Tibial nerve (tissue), 3 donors: ENCODE measurements around the gene CNKSR2.

Experiments used
- CTCF ChIP-seq, 5 experiments: fragments of 200-600 bp in 3 of 5; fragments of 450-650 bp in 2 of 5; sonication (generic) in 3 of 5; IDR thresholded peaks; one replicate each; pipeline ENCODE4 v1.5.1; 2016 to 2019; ENCODE audit warnings: antibody characterized with exemption in 5 of 5, mild to moderate bottlenecking in 3 of 5, moderate library complexity in 2 of 5
- POLR2A ChIP-seq, 2 donors: fragments of 450-650 bp; IDR thresholded peaks; one replicate each; pipeline ENCODE4 v1.6.1; 2017; ENCODE audit warnings: antibody characterized with exemption in 2 of 2, mild to moderate bottlenecking in 2 of 2, moderate library complexity in 2 of 2

- no peak for TF ChIP-seq CTCF (IDR thresholded peaks at IDR 0.05)
- TF ChIP-seq POLR2A (IDR thresholded peaks at IDR 0.05): no peak
Observed at GRCh38 chrX:21440911-21441310, 66.7 kb downstream of the CNKSR2 start.
